HG03521 (cell line): ENCODE measurements around the gene HRH1.

Experiments
- ATAC-seq: cut with Tn5 transposase; IDR thresholded peaks from one replicate; pipeline ENCODE4 v1.9.1; 2021; ENCODE audit warnings: mild to moderate bottlenecking, moderate library complexity; ENCODE audit not compliant: unreplicated experiment

Gene HRH1

GRCh38 chr3:11306817-11307589 lies 152.7 kb downstream of the HRH1 start:
- peak; percentile 48 for ATAC-seq

- ATAC-seq: no peak
Measured at GRCh38 chr3:11307830-11308432, 153.6 kb downstream of the HRH1 start.

GRCh38 chr3:11310258-11310657 lies 156.0 kb downstream of the HRH1 start:
- no peak for ATAC-seq

GRCh38 chr3:11312166-11312565 lies 157.9 kb downstream of the HRH1 start:
- ATAC-seq: no peak
